GM12801 (cell line): ENCODE data around the gene MLST8.

Experiments
- TF ChIP-seq, protein P1 (sequence below): IDR thresholded peaks from one replicate; pipeline ENCODE4 v1.5.1; 2011; ENCODE audit warnings: control low read depth; ENCODE audit not compliant: insufficient read length; ENCODE audit errors: extremely low read depth

Gene MLST8

GRCh38 chr16:2236337-2237101, 31.3 kb downstream of the MLST8 start, which contains the start of gene DNASE1L2:
Gene DNASE1L2 (plus strand): TSS chr16:2236444. CDS start chr16:2236817, 373 bp downstream.
- TF ChIP-seq, protein P1, sequence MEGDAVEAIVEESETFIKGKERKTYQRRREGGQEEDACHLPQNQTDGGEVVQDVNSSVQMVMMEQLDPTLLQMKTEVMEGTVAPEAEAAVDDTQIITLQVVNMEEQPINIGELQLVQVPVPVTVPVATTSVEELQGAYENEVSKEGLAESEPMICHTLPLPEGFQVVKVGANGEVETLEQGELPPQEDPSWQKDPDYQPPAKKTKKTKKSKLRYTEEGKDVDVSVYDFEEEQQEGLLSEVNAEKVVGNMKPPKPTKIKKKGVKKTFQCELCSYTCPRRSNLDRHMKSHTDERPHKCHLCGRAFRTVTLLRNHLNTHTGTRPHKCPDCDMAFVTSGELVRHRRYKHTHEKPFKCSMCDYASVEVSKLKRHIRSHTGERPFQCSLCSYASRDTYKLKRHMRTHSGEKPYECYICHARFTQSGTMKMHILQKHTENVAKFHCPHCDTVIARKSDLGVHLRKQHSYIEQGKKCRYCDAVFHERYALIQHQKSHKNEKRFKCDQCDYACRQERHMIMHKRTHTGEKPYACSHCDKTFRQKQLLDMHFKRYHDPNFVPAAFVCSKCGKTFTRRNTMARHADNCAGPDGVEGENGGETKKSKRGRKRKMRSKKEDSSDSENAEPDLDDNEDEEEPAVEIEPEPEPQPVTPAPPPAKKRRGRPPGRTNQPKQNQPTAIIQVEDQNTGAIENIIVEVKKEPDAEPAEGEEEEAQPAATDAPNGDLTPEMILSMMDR = no peak

- TF ChIP-seq, protein P1 = no peak
Measured at GRCh38 chr16:2237102-2237482, 31.8 kb downstream of the MLST8 start.

- TF ChIP-seq, protein P1 = no peak
Measured at GRCh38 chr16:2237493-2238149, 32.4 kb downstream of the MLST8 start.

- TF ChIP-seq, protein P1 = no peak
Measured at GRCh38 chr16:2238150-2238837, 33.0 kb downstream of the MLST8 start.

- TF ChIP-seq, protein P1 = no peak
Measured at GRCh38 chr16:2238838-2239675, 33.8 kb downstream of the MLST8 start.

- TF ChIP-seq, protein P1 = no peak
Measured at GRCh38 chr16:2242598-2242997, 37.3 kb downstream of the MLST8 start.

DNA sequence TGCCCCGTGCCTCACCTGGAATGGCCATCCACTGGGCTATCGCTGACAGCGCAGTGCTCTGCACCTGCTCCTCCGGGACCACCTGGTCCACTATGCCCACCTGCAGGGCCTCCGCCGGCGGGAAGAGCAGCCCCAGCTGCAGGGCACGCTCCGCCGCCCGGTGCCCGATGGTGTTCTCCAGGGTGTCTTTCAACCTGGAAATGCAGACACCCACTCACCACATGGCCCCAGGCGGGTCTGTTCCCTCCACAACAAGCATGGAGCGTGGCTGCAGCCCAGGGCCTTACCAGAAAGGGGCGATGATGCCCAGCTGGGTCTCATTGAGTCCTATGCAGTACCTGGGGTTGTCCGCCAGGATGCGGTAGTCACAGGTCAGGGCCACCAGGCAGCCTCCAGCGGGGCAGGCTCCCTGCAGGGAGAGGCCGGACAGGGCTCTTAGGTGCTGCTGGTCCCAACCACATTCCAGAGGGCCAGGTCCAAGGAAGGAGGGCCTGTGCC, 37.8 kb downstream of the MLST8 start:
- TF ChIP-seq, protein P1 = no peak
